Stimulated activated CD8-positive, alpha-beta memory T cell treated with anti-CD3 and anti-CD28 coated beads, Interleukin-4, amount 100 ng/mL, for 4 hours (primary cell): ENCODE data around the gene MRPS26.
"Not testable (repeated sequence)": the region's sequence is repeated elsewhere in the genome, so short reads cannot be mapped to it uniquely, and the experiment has no call there.

ENCODE experiments used
- DNase-seq, 2 donors: peaks; one replicate each; pipeline ENCODE4 v3.0.0-alpha.2; 2020; ENCODE audit warnings: low read depth in 2 of 2, low spot score in 1 of 2

Gene MRPS26

DNA sequence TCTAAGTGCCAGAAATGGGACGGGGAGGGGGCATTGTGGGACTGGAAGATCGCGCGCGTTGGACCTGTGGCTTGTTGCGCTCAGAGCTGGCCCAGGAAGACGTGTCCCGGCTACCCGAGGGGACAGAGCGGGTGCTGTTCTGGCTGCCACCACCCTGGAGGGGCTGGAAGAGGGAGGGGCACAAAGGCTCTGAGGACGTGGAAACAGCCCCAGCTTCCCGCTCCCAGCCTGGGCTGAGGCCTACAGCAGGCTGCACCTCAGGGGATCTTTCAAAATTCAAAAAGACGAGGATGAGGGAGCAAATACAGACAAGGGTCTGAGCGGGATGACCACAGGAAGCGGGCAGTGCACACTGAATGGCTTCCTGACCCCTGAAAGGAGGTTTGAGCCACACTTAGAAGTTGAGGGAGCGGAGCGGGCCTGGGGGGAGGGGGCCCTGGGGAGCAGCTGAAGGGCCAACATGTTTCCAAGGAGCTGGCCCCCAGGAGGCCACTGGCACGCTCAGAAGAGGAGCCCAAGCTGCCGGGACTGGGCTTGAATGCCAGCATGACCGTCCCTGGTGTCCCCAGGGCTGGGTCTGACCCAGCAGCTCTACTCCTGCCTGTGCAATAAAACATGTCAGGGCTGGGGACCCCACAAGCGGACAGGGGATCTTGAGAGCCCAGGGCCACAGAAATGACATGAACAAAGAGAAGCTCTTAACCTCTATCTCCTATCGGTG lies 26.8 kb downstream of the MRPS26 start:
- DNase-seq, result no peak

DNA sequence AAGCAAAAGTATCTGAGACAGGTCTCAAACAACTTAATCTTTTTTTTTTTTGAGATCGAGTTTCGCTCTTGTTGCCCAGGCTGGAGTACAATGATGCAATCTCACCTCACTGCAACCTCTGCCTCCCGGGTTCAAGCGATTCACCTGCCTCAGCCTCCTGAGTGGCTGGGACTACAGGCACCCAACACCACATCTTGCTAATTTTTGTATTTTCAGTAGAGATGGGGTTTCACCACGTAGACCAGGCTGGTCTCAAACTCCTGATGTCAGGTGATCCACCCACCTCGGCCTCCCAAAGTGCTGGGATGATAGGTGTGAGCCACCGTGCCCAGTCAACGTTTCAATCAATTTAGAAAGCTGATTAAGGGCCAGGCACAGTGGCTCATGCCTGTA lies 27.4 kb downstream of the MRPS26 start:
- not testable (repeated sequence) for DNase-seq

DNA sequence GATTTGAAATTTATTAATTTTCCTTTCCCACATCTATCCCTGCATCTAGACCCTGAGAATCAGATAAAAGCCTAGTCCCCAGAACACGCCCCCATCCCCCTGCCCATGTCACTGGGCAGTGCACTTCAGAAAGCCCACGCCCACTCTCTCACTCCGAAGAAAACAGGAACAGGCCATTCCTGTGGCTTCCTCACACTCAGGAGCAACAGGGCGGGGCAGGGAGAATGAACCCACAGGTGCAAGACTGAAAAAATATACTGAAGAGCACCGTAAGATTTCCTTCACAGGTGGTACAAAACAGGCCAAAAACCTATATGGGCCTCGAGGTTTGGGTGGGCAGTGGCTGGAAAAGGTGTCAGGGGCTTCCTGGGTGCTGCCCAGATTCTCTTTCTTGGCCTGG lies 29.0 kb downstream of the MRPS26 start:
- no peak for DNase-seq

DNA sequence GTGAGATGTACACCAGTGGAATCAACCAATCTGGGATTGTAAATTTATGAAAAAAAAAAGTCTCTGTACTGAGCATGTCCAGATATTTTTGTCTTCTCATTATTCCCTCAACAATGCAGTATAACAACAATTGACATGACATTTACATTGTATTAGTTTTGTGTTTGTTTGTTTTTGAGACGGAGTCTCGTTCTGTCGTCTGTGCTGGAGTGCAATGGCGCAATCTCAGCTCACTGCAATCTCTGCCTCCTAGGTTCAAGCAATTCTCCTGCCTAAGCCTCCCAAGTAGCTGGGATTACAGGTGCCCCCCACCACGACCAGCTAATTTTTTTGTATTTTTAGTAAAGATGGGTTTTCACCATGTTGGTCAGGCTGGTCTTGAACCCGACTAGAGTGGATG lies 29.5 kb downstream of the MRPS26 start:
- DNase-seq, result not testable (repeated sequence)

DNA sequence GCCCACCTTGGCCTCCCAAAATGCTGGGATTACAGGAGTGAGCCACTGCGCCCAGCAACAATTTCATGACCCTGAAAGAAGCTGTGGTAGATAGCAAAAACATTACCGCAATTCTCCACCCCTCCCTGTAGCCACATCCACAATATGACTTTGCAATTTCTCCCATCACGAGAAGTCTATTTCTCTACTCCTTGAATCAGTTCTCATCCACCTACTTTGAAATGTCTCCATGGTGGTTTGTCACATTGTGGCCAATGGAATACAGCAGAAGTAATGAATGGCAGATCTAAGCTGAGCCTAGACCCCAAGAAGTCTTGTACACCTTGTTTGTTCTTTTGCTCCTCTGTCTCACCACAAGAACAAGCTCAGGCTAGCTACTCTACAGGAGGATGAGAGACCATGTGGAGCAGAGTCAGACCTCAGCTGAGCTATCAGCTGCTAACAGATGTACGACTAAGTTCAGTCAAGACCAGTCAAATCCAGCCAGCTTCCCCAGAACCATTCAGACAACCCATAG lies 31.8 kb downstream of the MRPS26 start:
- DNase-seq, result no peak

DNA sequence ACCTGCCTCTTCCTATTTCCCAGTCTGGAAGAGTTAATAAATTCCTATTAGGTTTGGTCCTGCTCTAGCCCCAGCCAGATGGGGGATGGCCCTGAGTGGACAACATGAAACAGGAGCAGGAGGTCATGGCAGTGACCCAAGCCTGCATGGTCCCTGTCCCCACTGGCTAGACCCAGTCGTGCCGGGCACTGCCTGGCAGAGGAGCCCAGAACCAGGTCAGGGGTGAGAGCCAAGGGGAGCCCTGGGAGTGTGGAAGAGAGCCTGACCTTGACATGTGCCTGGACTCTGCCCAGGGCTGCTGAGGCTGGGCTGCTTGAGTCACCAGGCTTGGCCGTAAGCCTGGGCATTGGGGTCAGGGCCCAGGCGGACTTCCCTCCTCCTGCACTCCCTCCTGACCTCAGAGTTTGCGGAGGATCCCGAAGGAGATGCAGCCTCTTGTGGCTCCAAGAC lies 35.1 kb downstream of the MRPS26 start:
- no peak for DNase-seq

DNA sequence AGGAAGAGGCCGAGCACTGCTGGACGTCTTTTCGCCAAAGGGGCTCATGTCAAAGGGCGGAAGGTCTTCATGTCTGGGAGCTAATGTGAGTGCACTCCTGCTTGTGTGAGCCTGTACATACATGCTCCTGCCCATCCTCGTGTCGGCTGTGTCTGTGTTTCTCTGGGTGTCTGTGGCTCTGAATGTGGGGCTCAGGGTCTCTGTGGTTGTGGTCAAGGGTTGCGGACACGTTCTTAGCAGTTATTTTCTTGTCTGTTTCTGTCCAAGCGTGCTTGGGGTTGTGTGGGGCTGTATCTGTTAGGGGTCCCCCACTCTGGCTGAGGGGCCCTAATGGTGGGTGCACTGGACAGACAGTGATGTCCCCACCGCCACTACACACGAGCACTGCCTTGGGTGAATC lies 35.8 kb downstream of the MRPS26 start:
- DNase-seq, result no peak

DNA sequence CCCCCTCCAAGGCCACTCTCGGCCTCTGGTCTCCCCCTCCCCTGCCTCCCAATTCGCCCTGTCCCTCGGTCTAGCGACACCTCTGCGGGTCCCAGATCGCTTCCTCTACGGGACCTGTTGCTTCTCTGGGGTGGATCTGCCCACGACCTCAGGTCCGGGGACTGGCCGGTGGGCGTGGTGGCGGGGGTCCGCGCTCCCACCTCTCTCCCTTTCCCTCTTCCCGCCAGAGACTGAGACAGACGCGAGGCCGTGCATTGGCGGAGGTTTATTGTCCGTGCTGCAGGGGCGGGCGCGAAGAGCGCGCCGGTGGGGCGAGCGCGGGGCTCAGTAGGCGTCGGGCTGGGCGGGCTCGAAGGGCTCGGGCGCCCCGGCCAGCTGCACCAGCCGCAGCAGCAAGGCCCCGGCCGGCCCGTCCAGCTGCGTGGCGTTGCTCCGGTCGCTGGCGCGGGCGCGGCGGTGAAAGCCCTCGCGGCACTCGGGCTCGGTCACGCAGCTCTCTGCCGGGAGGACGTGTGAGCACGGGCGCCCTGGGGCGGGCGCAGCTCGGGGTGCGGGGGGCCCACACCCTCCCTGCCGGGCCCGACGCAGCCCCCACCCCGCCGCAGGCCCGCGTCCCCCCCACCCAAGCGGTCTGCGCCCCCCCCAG lies 36.6 kb downstream of the MRPS26 start:
- no peak for DNase-seq

DNA sequence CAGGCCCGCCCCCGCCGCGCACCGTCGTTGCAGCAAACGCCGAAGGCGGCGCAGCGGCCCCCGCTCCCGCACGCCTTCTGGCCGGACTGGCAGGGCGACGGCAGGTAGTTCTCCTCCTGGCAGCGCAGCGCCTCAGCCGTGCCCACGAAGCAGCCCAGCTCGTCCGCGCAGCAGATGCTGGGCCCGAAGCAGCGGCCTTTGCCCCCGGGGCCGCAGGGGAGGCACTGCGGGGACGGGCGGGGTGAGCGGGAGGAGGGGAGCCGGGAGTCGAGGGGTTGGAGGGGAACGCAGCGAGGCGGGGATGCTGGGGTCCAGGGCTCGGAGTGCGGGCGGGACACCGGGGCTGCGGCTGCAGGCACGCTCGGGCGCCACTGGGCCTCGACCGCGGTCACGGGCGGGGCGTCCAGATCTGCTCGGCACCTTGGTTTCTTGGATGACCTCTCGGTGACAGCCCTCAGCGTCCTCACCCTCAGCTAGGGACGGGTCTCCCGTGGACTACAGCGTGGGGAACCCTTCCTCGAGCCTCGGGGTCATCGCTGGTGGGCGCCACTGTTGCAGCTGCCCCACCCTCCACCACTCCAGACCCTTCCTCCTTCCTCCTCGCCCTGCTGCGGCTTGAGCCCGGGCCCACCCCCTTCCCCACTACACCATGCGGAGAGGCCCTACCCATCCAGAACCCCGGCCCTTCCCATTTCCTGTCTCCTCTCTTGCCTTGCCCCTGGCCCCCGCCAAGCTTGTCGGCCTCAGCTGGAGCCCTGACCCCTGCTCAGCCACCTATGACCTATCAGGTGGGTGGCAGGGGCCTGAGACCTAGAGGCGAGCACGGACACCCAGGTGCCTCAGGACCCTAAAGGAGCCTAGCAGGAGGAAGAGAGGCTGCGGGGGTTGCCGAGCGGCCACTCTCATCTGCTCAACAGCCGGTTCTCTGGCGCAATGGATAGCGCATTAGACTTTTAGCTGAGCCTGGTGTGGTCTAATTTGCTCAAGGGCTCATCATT lies 37.4 kb downstream of the MRPS26 start:
- no peak for DNase-seq

DNA sequence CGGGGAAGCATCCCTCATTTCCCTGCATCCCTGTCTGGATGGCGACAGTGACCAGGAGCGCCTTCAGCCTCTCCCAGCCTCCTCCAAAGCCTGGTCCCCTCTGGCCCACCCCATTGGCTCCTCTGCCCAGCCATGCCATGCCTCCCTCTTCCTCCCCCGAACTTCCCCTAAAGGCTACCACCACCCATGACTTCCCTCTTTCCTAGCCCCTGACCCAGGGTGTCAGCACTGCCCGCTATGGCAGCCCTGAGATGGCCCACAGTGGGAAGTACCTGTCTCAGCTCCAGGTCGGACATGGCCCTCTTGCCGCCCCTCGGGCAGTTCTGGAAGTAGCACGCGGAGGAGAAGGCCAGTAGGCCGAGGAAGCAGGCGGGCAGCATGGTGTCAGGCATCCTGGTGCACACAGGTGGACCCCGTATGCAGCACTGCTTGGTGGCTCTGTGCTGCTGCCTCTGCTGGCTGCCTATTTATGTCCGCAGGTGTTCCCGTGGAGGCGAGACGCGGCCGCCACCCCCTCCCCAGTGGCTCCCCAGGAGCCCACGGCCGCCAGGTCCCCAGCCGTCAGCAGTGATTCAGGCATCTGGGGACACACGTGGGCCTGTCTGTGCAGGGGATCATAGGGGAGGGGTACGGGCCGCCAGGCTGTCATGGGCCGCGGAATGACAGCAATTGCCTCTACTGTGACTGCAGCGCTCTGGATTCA lies 38.6 kb downstream of the MRPS26 start, which contains the start of gene AVP:
Gene AVP, minus strand, starts transcription at position 442 of the 703 bp plus-strand sequence. Its CDS starts 50 bp downstream, at position 392.
- no peak for DNase-seq

DNA sequence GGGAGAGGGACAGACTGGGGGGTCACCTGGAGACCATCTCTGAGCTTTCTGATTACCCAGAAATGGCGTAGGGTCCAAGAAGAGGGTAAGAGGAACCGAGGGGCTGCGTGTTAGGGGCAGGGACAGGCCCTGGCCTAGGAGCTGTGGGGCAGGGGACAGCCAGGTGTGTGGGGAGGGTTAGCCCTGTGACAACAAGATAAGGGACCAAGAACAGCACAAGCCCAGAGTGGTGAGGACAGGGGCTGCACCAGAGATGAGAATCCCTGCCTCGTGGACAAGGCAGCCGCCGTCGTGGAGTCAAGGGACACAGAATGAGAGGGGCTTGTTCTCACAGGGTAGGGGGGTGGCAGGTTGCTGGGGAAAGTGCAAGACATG lies 39.1 kb downstream of the MRPS26 start:
- DNase-seq, result no peak

DNA sequence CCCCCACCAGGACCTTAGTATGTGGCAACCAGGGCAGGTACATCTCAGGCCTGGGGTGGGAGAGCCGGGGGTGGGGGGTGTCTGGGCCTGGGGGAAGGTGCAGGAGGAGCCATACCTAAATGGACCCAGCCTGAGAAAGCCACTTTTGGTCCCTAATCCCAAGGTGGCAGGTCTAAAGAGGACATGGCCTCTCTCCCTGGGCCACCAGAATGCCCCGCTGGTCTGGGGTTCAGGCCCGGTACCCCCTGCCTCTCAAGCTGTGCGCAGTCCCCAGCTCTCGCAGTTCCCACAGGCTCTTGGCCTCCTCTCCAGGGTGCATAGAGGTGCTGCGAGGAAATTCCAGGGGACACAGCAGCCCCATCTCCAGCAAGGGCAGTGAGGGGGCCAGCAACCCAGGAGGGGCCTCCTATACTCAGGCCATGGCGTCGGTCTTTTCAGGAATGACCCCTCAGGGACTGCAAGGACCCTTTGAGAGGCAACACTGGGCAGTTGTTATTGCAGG lies 39.8 kb downstream of the MRPS26 start:
- DNase-seq, result no peak

DNA sequence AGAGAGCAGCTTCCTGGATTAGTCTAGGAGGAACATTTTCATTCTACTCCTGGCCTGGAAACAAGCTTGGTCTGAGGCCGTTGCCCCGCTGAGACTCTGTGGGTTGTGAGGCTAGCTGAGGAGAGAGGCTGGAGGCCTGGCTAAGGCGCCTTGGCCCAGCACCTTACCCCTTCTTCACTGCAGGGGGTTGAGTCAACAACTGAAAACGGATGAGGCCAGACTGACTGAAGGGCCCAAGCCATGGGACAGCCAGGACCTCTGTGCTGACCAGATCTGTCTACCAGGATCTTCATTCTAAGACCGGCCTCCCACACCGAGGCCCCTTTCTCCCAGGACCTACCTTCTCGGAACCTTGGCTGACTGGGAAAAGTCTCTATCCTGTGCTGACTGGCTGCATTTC lies 42.2 kb downstream of the MRPS26 start:
- DNase-seq, result no peak

DNA sequence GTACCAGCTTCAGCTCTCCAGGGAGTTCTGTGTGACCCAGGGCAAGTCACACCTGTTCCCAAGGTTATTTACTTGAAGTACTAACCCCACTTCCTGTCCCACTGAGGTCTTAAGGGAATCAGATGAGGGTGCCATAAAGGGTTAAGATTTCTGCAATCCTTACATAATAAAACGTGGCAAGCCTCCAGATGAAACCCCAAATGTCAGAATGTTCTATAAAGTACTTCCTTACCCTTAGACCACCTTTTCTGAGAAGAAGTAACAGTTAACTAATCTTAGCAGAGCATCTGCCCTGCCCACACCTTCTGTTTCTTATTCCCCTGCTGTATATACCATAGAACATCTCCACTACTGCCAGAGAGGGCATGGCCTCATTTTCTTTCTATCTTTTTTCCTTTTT lies 44.7 kb downstream of the MRPS26 start:
- no peak for DNase-seq

DNA sequence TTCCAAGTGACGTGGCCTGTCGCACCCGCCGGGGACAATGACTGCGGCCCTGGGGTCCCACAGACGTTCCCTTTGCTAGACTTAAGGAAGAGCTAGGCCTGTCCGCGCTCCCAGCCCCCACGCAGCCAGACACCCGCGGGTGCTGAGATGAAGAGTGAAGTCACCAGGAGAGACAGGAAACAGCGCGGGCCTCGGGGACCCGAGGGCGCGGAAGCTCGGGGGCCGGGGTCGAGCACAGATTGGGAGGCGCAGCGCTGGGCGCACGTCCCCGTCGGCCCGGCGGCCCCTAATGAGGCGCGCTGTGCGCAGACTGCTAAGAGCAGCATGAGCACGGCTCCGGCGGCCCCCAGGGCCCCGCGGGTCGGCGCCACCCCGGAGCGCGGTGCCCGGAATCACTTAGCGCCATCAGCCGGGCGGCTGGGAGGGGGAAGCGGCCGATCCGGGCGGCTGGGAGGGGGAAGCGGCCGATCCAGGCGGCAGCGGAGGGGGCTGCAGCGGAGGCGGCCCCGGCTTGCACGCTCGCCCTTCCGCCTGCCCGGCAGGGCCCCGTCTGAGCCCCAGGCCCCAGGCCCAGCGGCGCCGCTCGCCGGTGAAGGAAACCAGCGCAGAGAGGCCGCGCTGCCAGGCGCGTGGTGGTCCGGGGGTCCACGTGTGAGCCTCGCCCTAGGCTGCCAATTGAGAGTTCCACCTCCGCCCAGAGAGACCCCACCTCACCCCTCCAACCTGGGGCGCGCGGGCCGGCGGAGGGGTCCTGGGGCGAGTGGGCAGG lies 46.9 kb downstream of the MRPS26 start:
- DNase-seq, result peak in 1 of 2 donors; percentile 12

DNA sequence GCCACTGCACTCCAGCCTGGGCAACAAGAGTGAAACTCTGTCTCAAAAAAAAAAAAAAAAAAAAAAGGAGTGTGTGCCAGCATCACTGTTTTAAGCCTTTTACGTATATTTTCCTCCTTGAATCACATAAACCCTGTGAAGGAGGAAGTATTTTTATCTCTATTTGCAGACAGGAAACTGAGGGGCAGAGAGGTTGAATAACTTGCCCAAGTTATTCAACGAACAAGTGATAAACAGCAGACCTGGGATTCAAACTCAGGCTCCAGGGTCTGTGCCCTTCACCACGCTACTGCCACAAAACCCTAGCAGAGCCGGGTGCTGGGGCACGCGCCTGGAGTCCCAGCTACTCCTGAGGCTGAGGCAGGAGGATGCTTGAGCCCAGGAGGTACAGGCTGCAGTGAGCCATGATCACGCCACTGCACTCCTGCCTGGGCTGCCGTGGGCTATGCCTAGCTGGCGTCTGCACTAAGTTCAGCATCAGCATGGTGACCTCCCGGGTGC lies 48.1 kb downstream of the MRPS26 start:
- DNase-seq, result no peak

DNA sequence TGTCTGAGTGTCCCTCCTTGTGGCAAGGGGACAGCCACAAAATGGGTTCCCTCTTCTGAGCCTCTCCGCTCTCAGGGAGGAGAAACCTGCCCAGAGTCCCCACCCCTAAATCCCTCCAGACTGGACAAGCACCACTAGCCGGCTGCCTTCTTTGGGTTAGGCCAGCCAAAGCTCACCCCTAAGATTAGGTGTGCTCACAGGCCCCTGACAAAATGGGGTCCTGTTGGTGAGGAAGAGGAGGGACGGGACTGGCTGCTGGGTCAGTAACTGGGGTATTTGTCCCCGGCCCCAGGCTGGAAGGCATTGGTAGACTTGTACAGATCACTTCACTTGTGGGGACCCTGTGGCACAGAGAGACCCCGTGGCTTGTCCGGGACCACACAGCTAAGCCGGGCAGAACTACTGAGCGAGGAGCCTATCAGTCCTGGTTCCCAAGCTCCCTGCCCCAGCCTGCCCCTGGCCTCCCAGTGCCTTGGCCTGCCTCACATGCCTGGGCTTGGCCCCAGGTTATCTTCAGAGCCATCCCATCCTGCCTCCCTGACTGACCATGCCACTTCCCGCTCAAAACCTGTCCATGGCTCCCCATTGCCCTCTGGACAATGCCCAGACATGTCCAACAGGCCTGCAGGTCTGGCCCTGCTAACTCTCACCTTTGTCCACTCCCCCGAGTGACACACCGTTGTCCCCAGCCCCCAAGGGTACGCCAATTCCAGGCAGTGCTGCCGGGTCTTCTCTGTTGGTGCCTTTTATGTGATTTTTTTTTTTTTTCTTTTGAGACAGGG lies 49.2 kb downstream of the MRPS26 start:
- no peak for DNase-seq
